HEK293T (cell line): ENCODE measurements around the gene GRHL1.
"Not testable (repeated sequence)": the region's sequence is repeated elsewhere in the genome, so short reads cannot be mapped to it uniquely, and the experiment has no call there.

Experiments used
- CTCF ChIA-PET: fragments of 350-600 bp; formaldehyde crosslinking; extraction: SDS; loops from one replicate; lab custom pipeline; 2021; ENCODE audit warnings: antibody characterized with exemption, inconsistent platforms; lab: Yijun Ruan, JAX
- POLR2A ChIA-PET: fragments of 350-600 bp; formaldehyde crosslinking; extraction: SDS; loops from one replicate; lab custom pipeline; 2020; ENCODE audit warnings: antibody characterized with exemption, inconsistent platforms; lab: Yijun Ruan, JAX
- DNase-seq: peaks from one replicate; pipeline ENCODE4 v3.0.0; 2012; ENCODE audit warnings: mixed read lengths; ENCODE audit errors: extremely low spot score
- ARNT ChIP-seq: fragments of 450-650 bp; IDR thresholded peaks from 2 replicates; pipeline ENCODE4 v1.6.1; 2017; ENCODE audit warnings: mild to moderate bottlenecking
- BHLHE40 ChIP-seq: fragments of 450-650 bp; IDR thresholded peaks from 2 replicates; pipeline ENCODE4 v1.6.1; 2016; ENCODE audit warnings: mild to moderate bottlenecking, moderate library complexity, borderline replicate concordance
- CTBP1 ChIP-seq: fragments of 450-650 bp; IDR thresholded peaks from 2 replicates; pipeline ENCODE4 v1.6.1; 2016; ENCODE audit warnings: borderline replicate concordance
- ELF4 ChIP-seq: fragments of 450-650 bp; IDR thresholded peaks from 2 replicates; pipeline ENCODE4 v1.6.1; 2017; ENCODE audit warnings: antibody characterized with exemption
- FOXA1 ChIP-seq: fragments of 450-650 bp; IDR thresholded peaks from 2 replicates; pipeline ENCODE4 v1.6.1; 2016; ENCODE audit warnings: mild to moderate bottlenecking
- FOXK2 ChIP-seq: fragments of 450-650 bp; IDR thresholded peaks from 2 replicates; pipeline ENCODE4 v1.6.1; 2016; ENCODE audit warnings: mild to moderate bottlenecking
- FOXM1 ChIP-seq: fragments of 450-650 bp; IDR thresholded peaks from 2 replicates; pipeline ENCODE4 v1.6.1; 2017; ENCODE audit warnings: mild to moderate bottlenecking, borderline replicate concordance
- HDGF ChIP-seq: fragments of 450-650 bp; IDR thresholded peaks from 2 replicates; pipeline ENCODE4 v1.6.1; 2017; ENCODE audit warnings: antibody characterized with exemption, borderline replicate concordance
- L3MBTL2 ChIP-seq: fragments of 450-650 bp; conservative IDR thresholded peaks from 2 replicates; pipeline ENCODE4 v1.6.1; 2016; ENCODE audit warnings: mild to moderate bottlenecking
- LEF1 ChIP-seq: fragments of 450-650 bp; IDR thresholded peaks from 2 replicates; pipeline ENCODE4 v1.6.1; 2017; ENCODE audit warnings: mild to moderate bottlenecking, borderline replicate concordance
- NFRKB ChIP-seq: fragments of 450-650 bp; IDR thresholded peaks from 2 replicates; pipeline ENCODE4 v1.6.1; 2016; ENCODE audit warnings: mild to moderate bottlenecking, moderate library complexity
- SP1 ChIP-seq: fragments of 450-650 bp; IDR thresholded peaks from 2 replicates; pipeline ENCODE4 v1.6.1; 2017
- SUZ12 ChIP-seq: fragments of 450-650 bp; IDR thresholded peaks from 2 replicates; pipeline ENCODE4 v1.6.1; 2016; ENCODE audit warnings: mild to moderate bottlenecking
- TARDBP ChIP-seq: fragments of 450-650 bp; IDR thresholded peaks from 2 replicates; pipeline ENCODE4 v1.6.1; 2016
- ZNF384 ChIP-seq: fragments of 450-650 bp; IDR thresholded peaks from 2 replicates; pipeline ENCODE4 v1.6.1; 2016
- TF ChIP-seq, protein P1 (sequence below): fragments of 450-650 bp; IDR thresholded peaks from 2 replicates; pipeline ENCODE4 v1.6.1; 2016

Gene GRHL1

GRCh38 chr2:10012963-10013461 is 61.5 kb downstream of the GRHL1 start:
- POLR2A ChIA-PET: no interaction called here
- TF ChIP-seq BHLHE40 (no peak), CTBP1 (no peak), FOXA1 (no peak), HDGF (no peak), NFRKB (no peak), ZNF384 (no peak), LEF1 (no peak), FOXK2 (no peak), L3MBTL2 (no peak)
- TF ChIP-seq, protein P1, sequence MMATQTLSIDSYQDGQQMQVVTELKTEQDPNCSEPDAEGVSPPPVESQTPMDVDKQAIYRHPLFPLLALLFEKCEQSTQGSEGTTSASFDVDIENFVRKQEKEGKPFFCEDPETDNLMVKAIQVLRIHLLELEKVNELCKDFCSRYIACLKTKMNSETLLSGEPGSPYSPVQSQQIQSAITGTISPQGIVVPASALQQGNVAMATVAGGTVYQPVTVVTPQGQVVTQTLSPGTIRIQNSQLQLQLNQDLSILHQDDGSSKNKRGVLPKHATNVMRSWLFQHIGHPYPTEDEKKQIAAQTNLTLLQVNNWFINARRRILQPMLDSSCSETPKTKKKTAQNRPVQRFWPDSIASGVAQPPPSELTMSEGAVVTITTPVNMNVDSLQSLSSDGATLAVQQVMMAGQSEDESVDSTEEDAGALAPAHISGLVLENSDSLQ: no peak
- CTCF ChIA-PET: no interaction called here
- DNase-seq: no peak

DNA sequence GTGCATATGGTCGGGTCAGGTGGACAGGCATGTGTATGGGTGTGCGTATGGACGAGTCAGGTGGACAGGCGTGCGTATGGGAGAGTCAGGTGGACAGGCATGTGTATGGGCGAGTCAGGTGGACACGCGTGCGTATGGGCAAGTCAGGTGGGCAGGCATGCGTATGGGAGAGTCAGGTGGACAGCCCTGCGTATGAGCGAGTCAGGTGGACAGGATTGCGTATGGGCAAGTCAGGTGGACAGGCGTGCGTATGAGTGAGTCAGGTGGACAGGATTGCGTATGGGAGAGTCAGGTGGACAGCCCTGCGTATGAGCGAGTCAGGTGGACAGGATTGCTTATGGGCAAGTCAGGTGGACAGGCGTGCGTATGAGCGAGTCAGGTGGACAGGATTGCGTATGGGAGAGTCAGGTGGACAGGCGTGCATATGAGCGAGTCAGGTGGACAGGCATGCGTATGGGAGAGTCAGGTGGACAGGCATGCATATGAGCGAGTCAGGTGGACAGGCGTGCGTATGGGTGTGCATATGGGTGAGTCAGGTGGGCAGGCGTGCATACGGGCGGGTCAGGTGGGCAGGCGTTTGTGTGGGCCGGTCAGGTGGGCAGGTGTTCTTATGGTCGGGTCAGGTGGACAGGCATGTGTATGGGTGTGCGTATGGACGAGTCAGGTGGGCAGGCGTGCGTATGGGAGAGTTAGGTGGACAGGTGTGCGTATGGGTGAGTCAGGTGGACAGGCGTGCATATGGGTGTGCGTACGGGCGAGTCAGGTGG is 62.3 kb downstream of the GRHL1 start:
- DNase-seq: not testable (repeated sequence)

DNA sequence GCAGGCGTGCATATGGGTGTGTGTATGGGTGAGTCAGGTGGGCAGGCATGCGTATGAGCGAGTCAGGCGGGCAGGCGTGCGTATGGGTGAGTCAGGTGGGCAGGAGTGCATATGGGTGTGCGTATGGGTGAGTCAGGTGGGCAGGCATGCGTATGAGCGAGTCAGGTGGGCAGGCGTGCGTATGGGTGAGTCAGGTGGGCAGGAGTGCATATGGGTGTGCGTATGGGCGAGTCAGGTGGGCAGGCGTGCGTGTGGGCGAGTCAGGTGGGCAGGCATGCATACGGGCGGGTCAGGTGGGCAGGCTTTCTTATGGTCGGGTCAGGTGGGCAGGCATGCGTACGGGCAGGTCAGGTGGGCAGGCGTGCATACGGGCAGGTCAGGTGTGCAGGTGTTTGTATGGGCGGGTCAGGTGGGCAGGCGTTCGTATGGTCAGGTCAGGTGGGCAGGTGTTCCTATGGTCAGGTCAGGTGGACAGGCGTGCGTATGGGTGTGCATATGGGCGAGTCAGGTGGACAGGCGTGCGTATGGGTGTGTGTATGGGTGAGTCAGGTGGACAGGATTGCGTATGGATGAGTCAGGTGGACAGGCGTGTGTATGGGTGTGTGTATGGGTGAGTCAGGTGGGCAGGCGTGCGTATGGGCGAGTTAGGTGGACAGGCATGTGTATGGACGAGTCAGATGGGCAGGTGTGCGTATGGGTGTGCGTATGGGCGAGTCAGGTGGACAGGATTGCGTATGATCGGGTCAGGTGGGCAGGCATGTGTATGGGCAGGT is 63.1 kb downstream of the GRHL1 start:
- DNase-seq: no peak
- POLR2A ChIA-PET: no interaction called here
- TF ChIP-seq LEF1: no peak
- no peak for TF ChIP-seq FOXM1
- no peak for TF ChIP-seq NFRKB
- CTCF ChIA-PET: no interaction called here

More for the DNA sequence above, 62.3 kb downstream of the GRHL1 start:
- CTCF ChIA-PET, POLR2A ChIA-PET: not testable (repeated sequence)

- CTCF ChIA-PET, DNase-seq, POLR2A ChIA-PET: not testable (repeated sequence)
These were observed 64.0 kb downstream of the GRHL1 start for GRCh38 chr2:10015376-10015989.

DNA sequence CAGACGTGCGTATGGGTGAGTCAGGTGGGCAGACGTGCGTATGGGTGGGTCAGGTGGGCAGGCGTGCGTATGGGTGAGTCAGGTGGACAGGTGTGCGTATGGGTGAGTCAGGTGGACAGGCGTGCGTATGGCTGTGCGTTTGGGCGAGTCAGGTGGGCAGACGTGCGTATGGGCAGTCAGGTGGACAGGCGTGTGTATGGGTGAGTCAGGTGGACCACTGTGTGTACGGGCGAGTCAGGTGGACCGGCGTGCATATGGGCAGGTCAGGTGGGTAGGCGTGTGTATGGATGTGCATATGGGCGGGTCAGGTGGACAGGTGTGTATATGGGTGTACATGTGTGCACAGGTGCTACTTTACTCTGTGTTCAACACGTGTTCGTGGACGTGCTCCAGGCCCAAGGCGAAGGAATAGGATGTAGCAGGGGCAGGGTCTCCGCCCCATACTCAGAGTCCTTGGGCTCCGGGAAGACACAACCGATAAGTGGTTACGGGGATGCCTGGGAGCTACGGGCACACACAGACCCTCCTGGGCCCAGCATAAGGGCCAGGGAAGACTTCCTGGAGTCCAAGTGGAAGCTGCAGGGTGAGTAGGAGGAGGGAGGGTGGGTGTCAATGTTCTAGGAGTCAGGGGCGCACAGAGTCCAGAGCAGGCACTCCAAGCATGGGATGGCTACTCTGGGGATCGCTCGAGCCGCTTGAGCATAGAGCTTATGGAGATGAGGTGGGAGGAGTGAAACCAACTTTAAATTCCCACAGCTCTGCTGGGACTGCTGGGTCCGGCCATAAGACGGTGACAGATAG is 64.7 kb downstream of the GRHL1 start:
- DNase-seq: no peak
- TF ChIP-seq NFRKB (no peak), ZNF384 (no peak), LEF1 (no peak), HDGF (no peak)
- ChIA-PET CTCF (no interaction called here), POLR2A (no interaction called here)

- ChIA-PET POLR2A (no interaction called here), CTCF (no interaction called here)
- TF ChIP-seq NFRKB: no peak
- no peak for TF ChIP-seq LEF1
- TF ChIP-seq FOXA1: no peak
- no peak for TF ChIP-seq FOXM1
- TF ChIP-seq, protein P1: no peak
- TF ChIP-seq ZNF384: no peak
- TF ChIP-seq TARDBP: no peak
- TF ChIP-seq CTBP1: no peak
- no peak for TF ChIP-seq SP1
- no peak for TF ChIP-seq L3MBTL2
- TF ChIP-seq BHLHE40: no peak
- no peak for TF ChIP-seq FOXK2
- TF ChIP-seq HDGF: no peak
- TF ChIP-seq SUZ12: no peak
- no peak for TF ChIP-seq ARNT
- no peak for TF ChIP-seq ELF4
- no peak for DNase-seq
These were observed 65.3 kb downstream of the GRHL1 start for GRCh38 chr2:10016802-10017258.

DNA sequence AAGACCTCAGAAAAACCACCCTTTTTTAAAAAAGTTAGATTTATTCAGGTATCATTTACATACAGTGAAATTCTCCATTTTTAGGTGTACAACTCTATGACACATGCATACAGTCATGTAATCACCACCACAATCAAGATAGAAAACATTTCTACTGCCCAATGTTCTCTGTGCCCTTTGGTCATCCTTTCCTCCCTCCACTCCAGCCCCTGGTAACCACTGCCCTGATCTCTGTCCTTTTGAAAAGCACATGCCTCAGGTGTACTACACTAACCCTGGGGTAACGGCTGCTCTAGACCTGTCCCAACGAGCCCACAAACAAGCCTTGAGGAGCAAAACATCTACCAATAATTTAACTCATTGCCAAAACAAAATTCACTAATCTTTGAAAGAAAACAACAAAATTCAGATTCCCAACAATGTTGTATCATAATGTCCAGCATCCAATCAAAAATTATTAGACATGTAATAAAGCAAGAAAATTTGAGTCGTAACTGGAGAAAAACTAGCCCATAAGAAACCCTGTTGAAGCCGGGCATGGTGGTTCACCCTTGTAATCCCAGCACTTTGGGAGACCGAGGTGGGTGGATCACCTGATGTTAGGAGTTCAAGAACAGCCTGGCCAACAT is 65.9 kb downstream of the GRHL1 start:
- no peak for DNase-seq
- TF ChIP-seq LEF1 (no peak), SP1 (no peak), ARNT (no peak), ZNF384 (no peak), BHLHE40 (no peak), SUZ12 (no peak), CTBP1 (no peak), ELF4 (no peak)
- ChIA-PET POLR2A (no interaction called here), CTCF (no interaction called here)
